Neural cell (in vitro differentiated cells): ENCODE results near the gene TMTC1.

Experiments
- CTCF ChIP-seq: fragments of 450-650 bp; IDR thresholded peaks from 2 replicates; pipeline ENCODE4 v1.5.1; 2014; ENCODE audit warnings: antibody characterized with exemption, mild to moderate bottlenecking, moderate library complexity; ENCODE audit not compliant: poor library complexity, severe bottlenecking
- EP300 ChIP-seq: fragments of 450-650 bp; conservative IDR thresholded peaks from 2 replicates; pipeline ENCODE4 v1.6.1; 2014; ENCODE audit warnings: antibody characterized with exemption, mild to moderate bottlenecking, moderate library complexity; ENCODE audit not compliant: poor library complexity, severe bottlenecking
- EZH2 ChIP-seq: fragments of 200-600, 300-800 bp; shearing (Covaris generic), sonication (generic); IDR thresholded peaks from 2 replicates; pipeline ENCODE4 v1.6.1; 2014; ENCODE audit warnings: antibody characterized with exemption, low read length, borderline replicate concordance, mild to moderate bottlenecking; ENCODE audit not compliant: insufficient read depth, poor library complexity, severe bottlenecking
- MXI1 ChIP-seq: fragments of 450-650 bp; conservative IDR thresholded peaks from 2 replicates; pipeline ENCODE4 v1.6.1; 2014; ENCODE audit warnings: antibody characterized with exemption, mild to moderate bottlenecking; ENCODE audit not compliant: poor library complexity, severe bottlenecking
- POLR2AphosphoS5 ChIP-seq: IDR thresholded peaks from 2 replicates; pipeline ENCODE4 v1.6.1; 2012
- RAD21 ChIP-seq: fragments of 450-650 bp; conservative IDR thresholded peaks from 2 replicates; pipeline ENCODE4 v1.6.1; 2014; ENCODE audit warnings: antibody characterized with exemption, mild to moderate bottlenecking, moderate library complexity
- REST ChIP-seq: IDR thresholded peaks from 2 replicates; pipeline ENCODE4 v1.6.1; 2012; ENCODE audit warnings: borderline replicate concordance
- SMC3 ChIP-seq: fragments of 450-650 bp; conservative IDR thresholded peaks from 2 replicates; pipeline ENCODE4 v1.6.1; 2014; ENCODE audit warnings: antibody characterized with exemption, mild to moderate bottlenecking, moderate library complexity; ENCODE audit not compliant: poor library complexity
- TAF1 ChIP-seq: IDR thresholded peaks from 2 replicates; pipeline ENCODE4 v1.6.1; 2012; ENCODE audit warnings: low read depth

- TF ChIP-seq CTCF = no peak
- no peak for TF ChIP-seq POLR2AphosphoS5
- TF ChIP-seq EZH2 = no peak
- no peak for TF ChIP-seq TAF1
- TF ChIP-seq REST = no peak
- no peak for TF ChIP-seq EP300
- no peak for TF ChIP-seq RAD21
- TF ChIP-seq SMC3 = no peak
- TF ChIP-seq MXI1 = no peak
Observed at GRCh38 chr12:29726741-29727348, 56.9 kb downstream of the TMTC1 start.
